ENCODE results near the gene PCDH9. TPM values are rescaled to one million over a fixed set of nuclear protein-coding genes. Genes with fewer than 3 reads are reported as not detected.
A peak's percentile ranks its signal among the peaks of the same experiment; 100 is the strongest.

Gene PCDH9
- polyA plus RNA-seq, 1 experiment, result 3.3 TPM

DNA sequence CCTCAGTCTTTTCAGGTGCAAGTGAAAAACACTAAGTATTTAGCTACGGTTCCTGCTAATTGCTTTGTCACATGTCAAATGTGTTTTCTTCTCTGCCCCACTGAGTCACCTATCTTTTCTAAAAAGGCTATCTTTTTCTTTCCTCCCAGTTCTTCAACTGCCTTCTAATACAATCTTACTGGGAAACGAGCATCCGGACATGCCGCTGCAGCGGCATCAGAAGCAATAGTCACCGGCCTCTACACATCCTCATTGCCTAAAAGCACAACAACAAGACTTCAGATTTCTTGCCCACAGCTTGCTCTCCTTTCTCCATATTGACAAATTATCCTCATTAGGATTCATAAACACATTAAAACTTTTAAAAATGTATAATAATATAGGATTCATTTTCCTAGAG is 1.2 kb downstream of the PCDH9 start:
- Histone ChIP-seq H3K4me3 (ENCODE audit: low read depth, low read length) (peak overlapping the region; percentile 80), H3K27ac (ENCODE audit: low read depth, low read length) (no peak overlapping the region), H3K9me3 (ENCODE audit: control insufficient read depth, insufficient read depth, low read length) (peaks cover 3% of the 10 kb centered on the region; the same call in 1 of the 2 replicates), H3K27me3 (ENCODE audit: control insufficient read depth, insufficient read depth, low read length) (no peaks in the 10 kb centered on the region)
- TF ChIP-seq, protein P1, sequence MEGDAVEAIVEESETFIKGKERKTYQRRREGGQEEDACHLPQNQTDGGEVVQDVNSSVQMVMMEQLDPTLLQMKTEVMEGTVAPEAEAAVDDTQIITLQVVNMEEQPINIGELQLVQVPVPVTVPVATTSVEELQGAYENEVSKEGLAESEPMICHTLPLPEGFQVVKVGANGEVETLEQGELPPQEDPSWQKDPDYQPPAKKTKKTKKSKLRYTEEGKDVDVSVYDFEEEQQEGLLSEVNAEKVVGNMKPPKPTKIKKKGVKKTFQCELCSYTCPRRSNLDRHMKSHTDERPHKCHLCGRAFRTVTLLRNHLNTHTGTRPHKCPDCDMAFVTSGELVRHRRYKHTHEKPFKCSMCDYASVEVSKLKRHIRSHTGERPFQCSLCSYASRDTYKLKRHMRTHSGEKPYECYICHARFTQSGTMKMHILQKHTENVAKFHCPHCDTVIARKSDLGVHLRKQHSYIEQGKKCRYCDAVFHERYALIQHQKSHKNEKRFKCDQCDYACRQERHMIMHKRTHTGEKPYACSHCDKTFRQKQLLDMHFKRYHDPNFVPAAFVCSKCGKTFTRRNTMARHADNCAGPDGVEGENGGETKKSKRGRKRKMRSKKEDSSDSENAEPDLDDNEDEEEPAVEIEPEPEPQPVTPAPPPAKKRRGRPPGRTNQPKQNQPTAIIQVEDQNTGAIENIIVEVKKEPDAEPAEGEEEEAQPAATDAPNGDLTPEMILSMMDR (IDR thresholded peaks at IDR 0.05; ENCODE audit: low read depth, low read length), result no peak
- CTCF ChIA-PET, result interaction anchor here (1.6 kb wide), 1 partner anchor 610 kb away, joined by 10 read pairs; no protein-coding TSS in a partner anchor
- DNase-seq (ENCODE audit: low read depth, low spot score), result no peak
- POLR2A ChIA-PET, result no interaction called here

DNA sequence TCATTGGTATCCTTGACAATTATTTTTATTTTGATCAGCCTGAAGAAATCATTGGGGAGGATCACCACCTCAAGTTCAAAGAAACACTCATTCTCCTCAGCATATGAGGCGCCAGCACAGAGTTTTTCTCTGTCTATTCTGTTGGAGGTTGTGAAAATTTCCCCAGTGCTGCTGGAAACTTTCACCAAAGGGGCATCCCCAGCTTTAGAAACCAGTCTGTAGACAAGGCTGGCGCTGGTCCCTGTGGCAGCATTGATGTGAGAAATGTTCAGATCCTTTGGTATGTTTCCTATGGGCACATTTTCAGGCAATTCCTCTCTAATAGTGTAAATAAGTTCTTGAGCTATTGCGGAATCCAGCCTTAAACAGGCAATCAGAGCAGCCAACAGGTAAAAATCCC is 2.1 kb downstream of the PCDH9 start:
- DNase-seq (ENCODE audit: low read depth, low spot score), result no peak
- Histone ChIP-seq H3K4me3 (ENCODE audit: low read depth, low read length) (peak overlapping the region; percentile 80; the same call in 1 of the 2 replicates), H3K27me3 (ENCODE audit: control insufficient read depth, insufficient read depth, low read length) (no peaks in the 10 kb centered on the region), H3K27ac (ENCODE audit: low read depth, low read length) (no peak overlapping the region), H3K9me3 (ENCODE audit: control insufficient read depth, insufficient read depth, low read length) (peaks cover 3% of the 10 kb centered on the region; the same call in 1 of the 2 replicates)
- ChIA-PET CTCF (no interaction called here), POLR2A (interaction anchor here (0.6 kb wide), 1 partner anchor 144 kb away, joined by 4 read pairs; no protein-coding TSS in a partner anchor)
- TF ChIP-seq, protein P1 (IDR thresholded peaks at IDR 0.05; ENCODE audit: low read depth, low read length), result no peak

DNA sequence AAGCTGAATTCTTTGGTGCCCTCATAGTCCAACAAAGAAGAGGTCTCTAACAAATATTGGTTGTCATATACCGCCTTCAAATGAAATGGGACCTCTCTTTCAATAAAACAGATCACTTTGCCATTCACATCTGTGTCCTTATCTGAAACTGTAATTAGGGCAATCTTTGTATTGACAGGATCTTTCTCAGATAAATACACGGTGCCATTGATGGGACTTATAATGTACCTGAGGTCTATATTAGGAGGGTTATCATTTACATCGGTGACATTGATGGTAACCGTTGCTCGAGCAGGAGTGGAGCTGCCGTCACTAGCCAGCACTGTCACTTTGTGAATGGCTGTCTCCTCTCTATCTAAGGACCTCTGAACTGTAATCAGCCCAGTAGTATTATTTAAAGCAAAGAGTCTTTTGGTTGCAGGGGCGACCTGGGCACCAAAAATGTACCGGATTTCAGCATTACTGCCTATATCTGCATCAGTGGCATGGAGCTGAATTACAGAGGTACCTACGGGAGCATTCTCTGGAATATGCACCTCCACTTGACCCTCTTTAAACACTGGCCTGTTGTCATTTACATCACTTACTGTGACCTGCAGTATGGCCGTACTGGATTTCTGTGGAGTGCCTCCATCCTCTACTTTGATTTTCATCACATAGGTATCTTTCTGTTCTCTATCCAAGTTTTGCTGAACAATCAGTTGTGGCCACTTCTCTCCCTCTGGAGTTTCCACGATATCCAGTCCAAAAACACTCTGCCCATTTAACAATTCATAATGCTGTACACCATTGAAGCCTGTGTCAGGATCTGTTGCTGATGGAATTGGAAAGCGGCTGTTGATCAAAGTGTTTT is 2.8 kb downstream of the PCDH9 start:
- Histone ChIP-seq H3K27ac (ENCODE audit: low read depth, low read length) (no peak overlapping the region), H3K9me3 (ENCODE audit: control insufficient read depth, insufficient read depth, low read length) (peaks cover 3% of the 10 kb centered on the region; the same call in 1 of the 2 replicates), H3K27me3 (ENCODE audit: control insufficient read depth, insufficient read depth, low read length) (no peaks in the 10 kb centered on the region), H3K4me3 (ENCODE audit: low read depth, low read length) (no peak overlapping the region)
- TF ChIP-seq, protein P1 (IDR thresholded peaks at IDR 0.05; ENCODE audit: low read depth, low read length), result no peak
- DNase-seq (ENCODE audit: low read depth, low spot score), result no peak
- ChIA-PET CTCF (no interaction called here), POLR2A (interaction anchor here (0.6 kb wide), 1 partner anchor 144 kb away, joined by 4 read pairs; no protein-coding TSS in a partner anchor)

DNA sequence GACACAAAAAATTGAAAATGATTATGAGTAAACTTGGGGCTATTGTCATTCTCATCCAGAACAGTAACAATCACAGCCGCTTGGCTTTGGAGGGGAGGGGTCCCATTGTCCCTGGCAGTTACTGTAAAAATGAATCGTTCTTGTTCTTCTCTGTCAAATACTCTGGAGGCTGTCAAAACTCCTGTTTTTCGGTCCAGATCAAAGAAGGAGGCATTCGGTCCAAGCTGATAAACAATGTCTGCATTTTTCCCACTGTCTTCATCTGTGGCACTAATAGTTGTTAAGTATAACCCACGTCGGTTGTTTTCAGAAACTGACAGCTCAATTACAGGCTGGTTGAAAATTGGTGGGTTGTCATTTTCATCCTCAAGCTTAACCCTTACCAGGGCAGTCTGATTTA is 3.4 kb downstream of the PCDH9 start:
- peaks cover 3% of the 10 kb centered on the region; the same call in 1 of the 2 replicates for H3K9me3 ChIP-seq (ENCODE audit: control insufficient read depth, insufficient read depth, low read length)
- no peaks in the 10 kb centered on the region for H3K27me3 ChIP-seq (ENCODE audit: control insufficient read depth, insufficient read depth, low read length)
- no peak overlapping the region for H3K27ac ChIP-seq (ENCODE audit: low read depth, low read length)
- CTCF ChIA-PET, result interaction anchor here (1.2 kb wide), 1 partner anchor 537 kb away, joined by 3 read pairs; no protein-coding TSS in a partner anchor
- POLR2A ChIA-PET, result no interaction called here
- no peak overlapping the region for H3K4me3 ChIP-seq (ENCODE audit: low read depth, low read length)
- TF ChIP-seq, protein P1 (IDR thresholded peaks at IDR 0.05; ENCODE audit: low read depth, low read length), result no peak
- no peak for DNase-seq (ENCODE audit: low read depth, low spot score)

Data from AG04450 (cell line).